ENCODE data around the gene LYZL1.

Gene LYZL1

GRCh38 chr10:29265210-29265768, 23.6 kb upstream of the LYZL1 start:
- TF ChIP-seq POLR2A (IDR thresholded peaks at IDR 0.05; ENCODE audit: extremely low read depth, insufficient read length) (no peak), MYC (IDR thresholded peaks at IDR 0.05; ENCODE audit: low read depth, low read length) (no peak), MAX (IDR thresholded peaks at IDR 0.05; ENCODE audit: low read depth, low read length) (no peak), CTCF (IDR thresholded peaks at IDR 0.05; ENCODE audit: low read depth, low read length) (no peak)
- H3K4me3 ChIP-seq (ENCODE audit: low read depth, low read length), result no peak overlapping the region
- DNase-seq (ENCODE audit: low read depth), result no peak

GRCh38 chr10:29266641-29267040, 22.2 kb upstream of the LYZL1 start:
- TF ChIP-seq CTCF (IDR thresholded peaks at IDR 0.05; ENCODE audit: low read depth, low read length), result no peak
- no peak for TF ChIP-seq POLR2A (IDR thresholded peaks at IDR 0.05; ENCODE audit: extremely low read depth, insufficient read length)
- TF ChIP-seq MYC (IDR thresholded peaks at IDR 0.05; ENCODE audit: low read depth, low read length), result no peak
- TF ChIP-seq MAX (IDR thresholded peaks at IDR 0.05; ENCODE audit: low read depth, low read length), result no peak
- no peak overlapping the region for H3K4me3 ChIP-seq (ENCODE audit: low read depth, low read length)
- DNase-seq (ENCODE audit: low read depth), result peak; percentile 25

GRCh38 chr10:29268011-29268410, 20.9 kb upstream of the LYZL1 start:
- DNase-seq (ENCODE audit: low read depth), result no peak

GRCh38 chr10:29269486-29269885, 19.4 kb upstream of the LYZL1 start:
- H3K4me3 ChIP-seq (ENCODE audit: low read depth, low read length), result no peak overlapping the region

More at GRCh38 chr10:29268011-29268410, 20.9 kb upstream of the LYZL1 start:
- H3K4me3 ChIP-seq (ENCODE audit: low read depth, low read length), result no peak overlapping the region
- no peak for TF ChIP-seq CTCF (IDR thresholded peaks at IDR 0.05; ENCODE audit: low read depth, low read length)
- no peak for TF ChIP-seq POLR2A (IDR thresholded peaks at IDR 0.05; ENCODE audit: extremely low read depth, insufficient read length)
- TF ChIP-seq MYC (IDR thresholded peaks at IDR 0.05; ENCODE audit: low read depth, low read length), result no peak
- TF ChIP-seq MAX (IDR thresholded peaks at IDR 0.05; ENCODE audit: low read depth, low read length), result no peak

GRCh38 chr10:29270883-29271282, 18.0 kb upstream of the LYZL1 start:
- DNase-seq (ENCODE audit: low read depth), result no peak
- no peak overlapping the region for H3K4me3 ChIP-seq (ENCODE audit: low read depth, low read length)
- no peak for TF ChIP-seq CTCF (IDR thresholded peaks at IDR 0.05; ENCODE audit: low read depth, low read length)
- TF ChIP-seq POLR2A (IDR thresholded peaks at IDR 0.05; ENCODE audit: extremely low read depth, insufficient read length), result no peak
- no peak for TF ChIP-seq MYC (IDR thresholded peaks at IDR 0.05; ENCODE audit: low read depth, low read length)
- no peak for TF ChIP-seq MAX (IDR thresholded peaks at IDR 0.05; ENCODE audit: low read depth, low read length)

More at GRCh38 chr10:29269486-29269885, 19.4 kb upstream of the LYZL1 start:
- TF ChIP-seq CTCF (IDR thresholded peaks at IDR 0.05; ENCODE audit: low read depth, low read length) (no peak), POLR2A (IDR thresholded peaks at IDR 0.05; ENCODE audit: extremely low read depth, insufficient read length) (no peak), MYC (IDR thresholded peaks at IDR 0.05; ENCODE audit: low read depth, low read length) (no peak), MAX (IDR thresholded peaks at IDR 0.05; ENCODE audit: low read depth, low read length) (no peak)
- DNase-seq (ENCODE audit: low read depth), result no peak

Data from NB4 (cell line).